ENCODE results near the gene MGMT.

DNA sequence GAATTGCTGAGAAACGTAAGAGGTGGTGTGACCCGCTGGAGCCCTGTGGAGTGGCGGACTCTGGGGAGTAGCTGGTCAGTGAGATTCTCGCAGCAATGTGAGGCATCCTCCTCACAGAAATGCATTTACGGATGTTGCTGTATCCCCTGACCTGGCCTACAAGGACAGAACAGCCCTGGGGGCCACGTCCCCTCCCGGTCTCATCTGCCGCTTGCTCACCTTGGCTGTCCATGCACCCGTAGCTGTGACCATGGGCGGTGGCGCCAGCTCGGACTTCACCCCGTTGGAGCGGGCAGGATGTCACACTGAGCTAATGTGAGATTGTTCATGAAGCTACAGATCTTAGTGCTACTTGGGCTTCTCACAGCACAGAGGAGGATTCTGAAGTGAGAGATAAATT is 303.2 kb downstream of the MGMT start:
- TF ChIP-seq, protein P1, sequence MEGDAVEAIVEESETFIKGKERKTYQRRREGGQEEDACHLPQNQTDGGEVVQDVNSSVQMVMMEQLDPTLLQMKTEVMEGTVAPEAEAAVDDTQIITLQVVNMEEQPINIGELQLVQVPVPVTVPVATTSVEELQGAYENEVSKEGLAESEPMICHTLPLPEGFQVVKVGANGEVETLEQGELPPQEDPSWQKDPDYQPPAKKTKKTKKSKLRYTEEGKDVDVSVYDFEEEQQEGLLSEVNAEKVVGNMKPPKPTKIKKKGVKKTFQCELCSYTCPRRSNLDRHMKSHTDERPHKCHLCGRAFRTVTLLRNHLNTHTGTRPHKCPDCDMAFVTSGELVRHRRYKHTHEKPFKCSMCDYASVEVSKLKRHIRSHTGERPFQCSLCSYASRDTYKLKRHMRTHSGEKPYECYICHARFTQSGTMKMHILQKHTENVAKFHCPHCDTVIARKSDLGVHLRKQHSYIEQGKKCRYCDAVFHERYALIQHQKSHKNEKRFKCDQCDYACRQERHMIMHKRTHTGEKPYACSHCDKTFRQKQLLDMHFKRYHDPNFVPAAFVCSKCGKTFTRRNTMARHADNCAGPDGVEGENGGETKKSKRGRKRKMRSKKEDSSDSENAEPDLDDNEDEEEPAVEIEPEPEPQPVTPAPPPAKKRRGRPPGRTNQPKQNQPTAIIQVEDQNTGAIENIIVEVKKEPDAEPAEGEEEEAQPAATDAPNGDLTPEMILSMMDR (IDR thresholded peaks at IDR 0.05): no peak
- TF ChIP-seq POLR2A (IDR thresholded peaks at IDR 0.05): no peak
- TF ChIP-seq POLR2AphosphoS5 (IDR thresholded peaks at IDR 0.05): no peak
